GM18858 (cell line): ENCODE data around the gene PKD1L1.
"Not testable (repeated sequence)": the region's sequence is repeated elsewhere in the genome, so short reads cannot be mapped to it uniquely, and the experiment has no call there.

Experiments
- ATAC-seq: cut with Tn5 transposase; IDR thresholded peaks from one replicate; pipeline ENCODE4 v1.9.1; 2021; ENCODE audit not compliant: unreplicated experiment

The PKD1L1 gene

GRCh38 chr7:47957156-47957555, 8.9 kb upstream of the PKD1L1 start:
- ATAC-seq, result no peak

GRCh38 chr7:47956220-47956619, 8.0 kb upstream of the PKD1L1 start:
- ATAC-seq, result no peak

- ATAC-seq, result no peak
These were observed 6.1 kb upstream of the PKD1L1 start for GRCh38 chr7:47954231-47954911.

- no peak for ATAC-seq
These were observed 5.6 kb upstream of the PKD1L1 start for GRCh38 chr7:47953822-47954221.

- ATAC-seq, result no peak
These were observed 4.0 kb upstream of the PKD1L1 start for GRCh38 chr7:47952224-47952623.

- ATAC-seq, result no peak
These were observed 3.1 kb upstream of the PKD1L1 start for GRCh38 chr7:47951374-47951773.

GRCh38 chr7:47950714-47951113, 2.4 kb upstream of the PKD1L1 start:
- no peak for ATAC-seq

- ATAC-seq, result no peak
These were observed 1.4 kb upstream of the PKD1L1 start for GRCh38 chr7:47949703-47950102.

GRCh38 chr7:47947355-47947749, 914 bp downstream of the PKD1L1 start:
- ATAC-seq, result no peak

- ATAC-seq, result no peak
These were observed 1.5 kb downstream of the PKD1L1 start for GRCh38 chr7:47946581-47947354.

GRCh38 chr7:47945261-47946015, 2.8 kb downstream of the PKD1L1 start:
- peak; percentile 59 for ATAC-seq

- ATAC-seq, result no peak
These were observed 3.6 kb downstream of the PKD1L1 start for GRCh38 chr7:47944536-47945260.

GRCh38 chr7:47943676-47944474, 4.4 kb downstream of the PKD1L1 start:
- no peak for ATAC-seq

GRCh38 chr7:47942651-47943050, 5.6 kb downstream of the PKD1L1 start:
- not testable (repeated sequence) for ATAC-seq

- ATAC-seq, result no peak
These were observed 6.1 kb downstream of the PKD1L1 start for GRCh38 chr7:47942132-47942531.

GRCh38 chr7:47941136-47941844, 7.0 kb downstream of the PKD1L1 start:
- no peak for ATAC-seq

GRCh38 chr7:47940088-47941013, 7.9 kb downstream of the PKD1L1 start:
- ATAC-seq, result no peak

- no peak for ATAC-seq
These were observed 8.7 kb downstream of the PKD1L1 start for GRCh38 chr7:47939425-47940036.
